Spleen (tissue), 7 donors: ENCODE data around the gene ATRN.

Source experiments
- CTCF ChIP-seq, 11 experiments: fragments of 200-600 bp in 7 of 11; fragments of 450-650 bp in 4 of 11; sonication (generic) in 4 of 11; IDR thresholded peaks in 8 of 11; conservative IDR thresholded peaks in 3 of 11; 1 replicate in 7 of 11; 2 replicates in 4 of 11; pipeline versions ENCODE4 v1.4.0 to v1.8.0; 2016 to 2021; ENCODE audit warnings: antibody characterized with exemption in 11 of 11, inconsistent platforms in 4 of 11, mild to moderate bottlenecking in 1 of 11
- POLR2AphosphoS5 ChIP-seq, 3 donors: sonication (generic); formaldehyde crosslinking; IDR thresholded peaks; one replicate each; pipeline ENCODE4 v1.5.1; 2017; ENCODE audit warnings: antibody characterized with exemption in 3 of 3
- donor health status: DM: no; HTN: no; CAD: no; lungs with moderate emphysema.
- donor health status: DM: no; HTN: no; CAD: no.
- donor health status: DM: no; HTN: no; CAD: no.

GRCh38 chr20:3655131-3655405, 184.2 kb downstream of the ATRN start:
- no peak for TF ChIP-seq CTCF (IDR thresholded peaks at IDR 0.05 in 8 of 11, conservative IDR thresholded peaks at IDR 0.05 in 3 of 11)
- no peak for TF ChIP-seq POLR2AphosphoS5 (IDR thresholded peaks at IDR 0.05)
